ENCODE measurements around the gene NOSIP. TPM values are rescaled to one million over a fixed set of nuclear protein-coding genes. Genes with fewer than 3 reads are reported as not detected.

NOSIP gene
- total RNA-seq, 1 donor from 2014 or later = 48.7 TPM

- peak; percentile 70 for DNase-seq
- Histone ChIP-seq H3K27ac (peak overlapping the region; percentile 91), H3K4me3 (peak overlapping the region; percentile 84), H3K4me1 (peaks cover 33% of the 10 kb centered on the region), H3K9me3 (no peaks in the 10 kb centered on the region), H3K27me3 (no peaks in the 10 kb centered on the region), H3K36me3 (no peaks in the 10 kb centered on the region)
- intact Hi-C loops (cut with DNase I) = no loop called here
- TF ChIP-seq CTCF (IDR thresholded peaks at IDR 0.05) = no peak
- ATAC-seq = no peak
Measured at GRCh38 chr19:49514151-49514550, 66.2 kb downstream of the NOSIP start.

- H3K27me3 ChIP-seq = no peaks in the 10 kb centered on the region
- DNase-seq = no peak
- H3K27ac ChIP-seq = peak overlapping the region; percentile 91
- H3K4me3 ChIP-seq = peak overlapping the region; percentile 84
- no peak for TF ChIP-seq CTCF (IDR thresholded peaks at IDR 0.05)
- no peaks in the 10 kb centered on the region for H3K36me3 ChIP-seq
- intact Hi-C loops (cut with DNase I) = no loop called here
- peaks cover 33% of the 10 kb centered on the region for H3K4me1 ChIP-seq
- ATAC-seq = no peak
- no peaks in the 10 kb centered on the region for H3K9me3 ChIP-seq
Measured at GRCh38 chr19:49513746-49514118, 66.6 kb downstream of the NOSIP start.

- H3K36me3 ChIP-seq = no peaks in the 10 kb centered on the region
- H3K4me1 ChIP-seq = peaks cover 33% of the 10 kb centered on the region
- H3K27me3 ChIP-seq = no peaks in the 10 kb centered on the region
- TF ChIP-seq CTCF (IDR thresholded peaks at IDR 0.05) = no peak
- ATAC-seq (peak; percentile 70), DNase-seq (peak; percentile 85)
- peak overlapping the region; percentile 84 for H3K4me3 ChIP-seq
- intact Hi-C loops (cut with DNase I) = no loop called here
- H3K9me3 ChIP-seq = no peaks in the 10 kb centered on the region
- peak overlapping the region; percentile 91 for H3K27ac ChIP-seq
Measured at GRCh38 chr19:49512970-49513745, 67.2 kb downstream of the NOSIP start.

GRCh38 chr19:49507803-49508494, 72.4 kb downstream of the NOSIP start:
- intact Hi-C loops (cut with DNase I) = no loop called here
- no peak for ATAC-seq
- Histone ChIP-seq H3K36me3 (no peaks in the 10 kb centered on the region), H3K4me3 (no peak overlapping the region), H3K27ac (no peak overlapping the region), H3K9me3 (no peaks in the 10 kb centered on the region), H3K4me1 (peaks cover 15% of the 10 kb centered on the region), H3K27me3 (no peaks in the 10 kb centered on the region)
- TF ChIP-seq CTCF (IDR thresholded peaks at IDR 0.05) = no peak
- DNase-seq = no peak

DNA sequence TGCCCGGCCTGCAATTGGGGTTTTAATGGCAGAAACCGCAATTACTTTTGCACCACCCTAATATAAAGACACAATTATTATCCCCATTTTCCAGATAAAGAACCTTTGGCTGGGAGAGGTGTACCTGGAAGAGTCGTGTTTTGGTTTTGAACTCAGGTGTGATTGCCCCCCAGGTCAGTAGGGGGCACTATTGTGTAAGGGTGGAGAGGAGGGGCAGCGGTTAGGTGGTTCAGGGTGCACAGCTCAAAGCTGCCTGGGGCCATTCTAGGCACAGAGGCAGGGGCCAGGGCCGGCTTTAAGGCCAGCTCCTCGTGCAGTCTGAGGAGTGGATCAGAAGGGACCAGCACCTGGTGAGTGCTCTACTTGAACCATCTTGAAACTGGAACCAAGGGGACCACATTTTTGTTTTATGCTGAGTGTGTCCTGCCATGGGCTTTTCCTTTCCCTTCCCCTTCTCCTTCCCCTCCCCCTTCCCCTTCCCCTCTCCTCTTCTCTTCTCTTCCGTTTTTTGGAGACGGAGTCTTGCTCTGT, 73.7 kb downstream of the NOSIP start:
- peaks cover 6% of the 10 kb centered on the region for H3K4me1 ChIP-seq
- H3K27ac ChIP-seq = no peak overlapping the region
- intact Hi-C loops (cut with DNase I) = no loop called here
- no peak overlapping the region for H3K4me3 ChIP-seq
- DNase-seq (peak; percentile 73), ATAC-seq (peak; percentile 94)
- peak; percentile 78 for TF ChIP-seq CTCF (IDR thresholded peaks at IDR 0.05)
- no peaks in the 10 kb centered on the region for H3K36me3 ChIP-seq
- H3K27me3 ChIP-seq = no peaks in the 10 kb centered on the region
- no peaks in the 10 kb centered on the region for H3K9me3 ChIP-seq

Other genes with a start within 250 kb of the NOSIP start
- 101 TPM for gene CD37, start 245.2 kb downstream of the NOSIP start, total RNA-seq
- gene TEAD2, start 218.1 kb downstream of the NOSIP start, total RNA-seq = 36.4 TPM
- not detected for gene DKKL1, start 216.7 kb downstream of the NOSIP start, total RNA-seq
- gene KASH5, start 192.3 kb downstream of the NOSIP start, total RNA-seq = 2.2 TPM
- gene PTH2, start 157.1 kb downstream of the NOSIP start, total RNA-seq = not detected
- gene GFY, start 155.2 kb downstream of the NOSIP start, total RNA-seq = not detected
- 0.69 TPM for gene SLC17A7, start 139.0 kb downstream of the NOSIP start, total RNA-seq
- 64.2 TPM for gene PIH1D1, start 128.7 kb downstream of the NOSIP start, total RNA-seq
- gene ALDH16A1, start 127.3 kb downstream of the NOSIP start, total RNA-seq = 32.3 TPM
- gene FLT3LG, start 106.3 kb downstream of the NOSIP start, total RNA-seq = 12.1 TPM
- gene RPL13A, start 92.9 kb downstream of the NOSIP start, total RNA-seq = 1,829 TPM
- gene RPS11, start 84.1 kb downstream of the NOSIP start, total RNA-seq = 1,616 TPM
- 320 TPM for gene FCGRT, start 67.9 kb downstream of the NOSIP start, total RNA-seq
- 22.1 TPM for gene RCN3, start 52.6 kb downstream of the NOSIP start, total RNA-seq
- gene PRRG2, start 760 bp upstream of the NOSIP start, total RNA-seq = 10.1 TPM
- gene PRR12, start 10.6 kb upstream of the NOSIP start, total RNA-seq = 30.9 TPM
- 138 TPM for gene RRAS, start 59.6 kb upstream of the NOSIP start, total RNA-seq
- 67.9 TPM for gene SCAF1, start 61.7 kb upstream of the NOSIP start, total RNA-seq
- gene IRF3, start 85.3 kb upstream of the NOSIP start, total RNA-seq = 86.4 TPM
- 15.8 TPM for gene BCL2L12, start 85.4 kb upstream of the NOSIP start, total RNA-seq
- 90.8 TPM for gene PRMT1, start 96.7 kb upstream of the NOSIP start, total RNA-seq
- gene ADM5, start 109.0 kb upstream of the NOSIP start, total RNA-seq = 1.9 TPM
- gene CPT1C, start 110.6 kb upstream of the NOSIP start, total RNA-seq = 6.1 TPM
- 0.43 TPM for gene TSKS, start 182.8 kb upstream of the NOSIP start, total RNA-seq
- gene AP2A1, start 186.4 kb upstream of the NOSIP start, total RNA-seq = 61.2 TPM
- 20.1 TPM for gene FUZ, start 232.7 kb upstream of the NOSIP start, total RNA-seq
- 45.9 TPM for gene MED25, start 237.7 kb upstream of the NOSIP start, total RNA-seq